ENCODE data around the gene KDM3B. TPM values are rescaled to one million over a fixed set of nuclear protein-coding genes. Genes with fewer than 3 reads are reported as not detected.

KDM3B gene
- total and polyA plus RNA-seq, 2 donors (not counting 1 experiment from before 2014, with no cell fraction given): 23.6 to 49.4 TPM

- Histone ChIP-seq H3K9ac (ENCODE audit: insufficient read depth, low read length) (no peak overlapping the region), H3K36me3 (ENCODE audit: control insufficient read depth, insufficient read depth, low read length) (no peaks in the 10 kb centered on the region), H3K27ac (ENCODE audit: insufficient read depth, low read length) (no peak overlapping the region), H3K4me2 (ENCODE audit: extremely low read depth, insufficient read depth, low read length) (no peak overlapping the region), H3K27me3 (ENCODE audit: control insufficient read depth, insufficient read depth, low read length) (no peaks in the 10 kb centered on the region), H3K4me1 (ENCODE audit: control insufficient read depth, extremely low read depth, insufficient read depth, low read length) (no peaks in the 10 kb centered on the region), H3K9me3 (ENCODE audit: control insufficient read depth, insufficient read depth, low read depth, low read length) (no peaks in the 10 kb centered on the region), H3K4me3 (replicated peaks in 1 of 4; ENCODE audit: control extremely low read depth in 1 of 4, insufficient read depth in 1 of 4, low read depth in 3 of 4, low read length in 4 of 4) (no peak overlapping the region), H3K79me2 (ENCODE audit: control insufficient read depth, insufficient read depth, low read length) (no peaks in the 10 kb centered on the region), H4K20me1 (ENCODE audit: control insufficient read depth, extremely low read depth, insufficient read depth, low read length) (no peaks in the 10 kb centered on the region), H2AFZ (ENCODE audit: low read length) (no peak overlapping the region)
- no peak for TF ChIP-seq EZH2 (IDR thresholded peaks at IDR 0.05; ENCODE audit: low read length, missing control alignments)
- no peak for TF ChIP-seq CTCF (conservative IDR thresholded peaks at IDR 0.05 in 1 of 2, IDR thresholded peaks at IDR 0.05 in 1 of 2; ENCODE audit: low read depth in 1 of 2, low read length in 2 of 2)
- no peak for DNase-seq (ENCODE audit: low read depth in 2 of 2)
These were observed 95.6 kb downstream of the KDM3B start for GRCh38 chr5:138448070-138448469.

GRCh38 chr5:138448481-138449398, 96.3 kb downstream of the KDM3B start:
- no peak overlapping the region for H3K4me3 ChIP-seq (replicated peaks in 1 of 4; ENCODE audit: control extremely low read depth in 1 of 4, insufficient read depth in 1 of 4, low read depth in 3 of 4, low read length in 4 of 4)
- H3K9ac ChIP-seq (ENCODE audit: insufficient read depth, low read length): no peak overlapping the region
- peak; percentile 37 to 39 for DNase-seq (ENCODE audit: low read depth in 2 of 2)
- TF ChIP-seq CTCF (conservative IDR thresholded peaks at IDR 0.05 in 1 of 2, IDR thresholded peaks at IDR 0.05 in 1 of 2; ENCODE audit: low read depth in 1 of 2, low read length in 2 of 2): no peak
- TF ChIP-seq EZH2 (IDR thresholded peaks at IDR 0.05; ENCODE audit: low read length, missing control alignments): no peak
- no peaks in the 10 kb centered on the region for H3K9me3 ChIP-seq (ENCODE audit: control insufficient read depth, insufficient read depth, low read depth, low read length)
- H3K27ac ChIP-seq (ENCODE audit: insufficient read depth, low read length): no peak overlapping the region
- H3K79me2 ChIP-seq (ENCODE audit: control insufficient read depth, insufficient read depth, low read length): no peaks in the 10 kb centered on the region
- no peaks in the 10 kb centered on the region for H3K27me3 ChIP-seq (ENCODE audit: control insufficient read depth, insufficient read depth, low read length)
- no peak overlapping the region for H2AFZ ChIP-seq (ENCODE audit: low read length)
- no peaks in the 10 kb centered on the region for H3K36me3 ChIP-seq (ENCODE audit: control insufficient read depth, insufficient read depth, low read length)
- H3K4me2 ChIP-seq (ENCODE audit: extremely low read depth, insufficient read depth, low read length): no peak overlapping the region
- no peaks in the 10 kb centered on the region for H3K4me1 ChIP-seq (ENCODE audit: control insufficient read depth, extremely low read depth, insufficient read depth, low read length)
- H4K20me1 ChIP-seq (ENCODE audit: control insufficient read depth, extremely low read depth, insufficient read depth, low read length): no peaks in the 10 kb centered on the region

GRCh38 chr5:138449501-138450239, 97.2 kb downstream of the KDM3B start:
- Histone ChIP-seq H3K79me2 (ENCODE audit: control insufficient read depth, insufficient read depth, low read length) (no peaks in the 10 kb centered on the region), H2AFZ (ENCODE audit: low read length) (peak overlapping the region; percentile 55), H3K9me3 (ENCODE audit: control insufficient read depth, insufficient read depth, low read depth, low read length) (no peaks in the 10 kb centered on the region), H3K27me3 (ENCODE audit: control insufficient read depth, insufficient read depth, low read length) (no peaks in the 10 kb centered on the region), H4K20me1 (ENCODE audit: control insufficient read depth, extremely low read depth, insufficient read depth, low read length) (no peaks in the 10 kb centered on the region), H3K4me1 (ENCODE audit: control insufficient read depth, extremely low read depth, insufficient read depth, low read length) (no peaks in the 10 kb centered on the region), H3K36me3 (ENCODE audit: control insufficient read depth, insufficient read depth, low read length) (no peaks in the 10 kb centered on the region), H3K9ac (ENCODE audit: insufficient read depth, low read length) (no peak overlapping the region), H3K4me3 (replicated peaks in 1 of 4; ENCODE audit: control extremely low read depth in 1 of 4, insufficient read depth in 1 of 4, low read depth in 3 of 4, low read length in 4 of 4) (peak overlapping the region in 1 of 4 experiments; percentile 16), H3K27ac (ENCODE audit: insufficient read depth, low read length) (no peak overlapping the region), H3K4me2 (ENCODE audit: extremely low read depth, insufficient read depth, low read length) (peak overlapping the region; percentile 77)
- DNase-seq (ENCODE audit: low read depth in 2 of 2): peak; percentile 69 to 73
- TF ChIP-seq CTCF (conservative IDR thresholded peaks at IDR 0.05 in 1 of 2, IDR thresholded peaks at IDR 0.05 in 1 of 2; ENCODE audit: low read depth in 1 of 2, low read length in 2 of 2) (peak; percentile 77 to 83), EZH2 (IDR thresholded peaks at IDR 0.05; ENCODE audit: low read length, missing control alignments) (no peak)
